HT-29 (cell line): ENCODE measurements around the gene ATP8B1. TPM values are rescaled to one million over a fixed set of nuclear protein-coding genes. Genes with fewer than 3 reads are reported as not detected.
A peak's percentile ranks its signal among the peaks of the same experiment; 100 is the strongest.

Experiments used
- DNase-seq: peaks from one replicate; pipeline ENCODE4 v3.0.0-alpha.2; 2015; ENCODE audit warnings: low spot score
- total RNA-seq: library from RNA; depleted of rRNA; stranded (reverse); fragments of >200 nt; shearing (Covaris generic); gene quantifications from 2 replicates; pipeline ENCODE4 v1.2.3, GENCODE V29; 2014

ATP8B1 gene
- total RNA-seq, 1 experiment from 2014 or later = 25.8 TPM

GRCh38 chr18:57730146-57730545 is 73.0 kb downstream of the ATP8B1 start:
- DNase-seq = no peak

GRCh38 chr18:57728941-57729511 is 74.1 kb downstream of the ATP8B1 start:
- peak; percentile 65 for DNase-seq

GRCh38 chr18:57727952-57728807 is 74.9 kb downstream of the ATP8B1 start:
- DNase-seq = no peak

- DNase-seq = peak; percentile 34
These were observed 83.7 kb downstream of the ATP8B1 start for GRCh38 chr18:57719211-57719935.

- no peak for DNase-seq
These were observed 86.6 kb downstream of the ATP8B1 start for GRCh38 chr18:57716549-57716948.

GRCh38 chr18:57715671-57716070 is 87.4 kb downstream of the ATP8B1 start:
- no peak for DNase-seq

- DNase-seq = no peak
These were observed 88.0 kb downstream of the ATP8B1 start for GRCh38 chr18:57715073-57715472.

GRCh38 chr18:57710226-57710625 is 92.9 kb downstream of the ATP8B1 start:
- no peak for DNase-seq

- no peak for DNase-seq
These were observed 93.8 kb downstream of the ATP8B1 start for GRCh38 chr18:57709335-57709734.

- no peak for DNase-seq
These were observed 94.8 kb downstream of the ATP8B1 start for GRCh38 chr18:57708288-57708687.

GRCh38 chr18:57705832-57706595 is 97.1 kb downstream of the ATP8B1 start:
- peak; percentile 45 for DNase-seq

- no peak for DNase-seq
These were observed 98.1 kb downstream of the ATP8B1 start for GRCh38 chr18:57705011-57705410.

GRCh38 chr18:57698571-57699276 is 104.4 kb downstream of the ATP8B1 start:
- no peak for DNase-seq

- DNase-seq = no peak
These were observed 105.7 kb downstream of the ATP8B1 start for GRCh38 chr18:57697426-57697825.

GRCh38 chr18:57696271-57696670 is 106.8 kb downstream of the ATP8B1 start:
- no peak for DNase-seq

- no peak for DNase-seq
These were observed 111.8 kb downstream of the ATP8B1 start for GRCh38 chr18:57691363-57691762.

GRCh38 chr18:57687970-57688369 is 115.1 kb downstream of the ATP8B1 start:
- no peak for DNase-seq

- DNase-seq = no peak
These were observed 119.6 kb downstream of the ATP8B1 start for GRCh38 chr18:57683470-57683869.

GRCh38 chr18:57677262-57678211 is 125.6 kb downstream of the ATP8B1 start:
- DNase-seq = no peak

GRCh38 chr18:57674891-57675290 is 128.2 kb downstream of the ATP8B1 start:
- no peak for DNase-seq
